ENCODE measurements around the gene GNG10. TPM values are rescaled to one million over a fixed set of nuclear protein-coding genes. Genes with fewer than 3 reads are reported as not detected.
A peak's percentile ranks its signal among the peaks of the same experiment; 100 is the strongest.
"Not testable (repeated sequence)": the region's sequence is repeated elsewhere in the genome, so short reads cannot be mapped to it uniquely, and the experiment has no call there.

Gene GNG10
- total RNA-seq (ENCODE audit: insufficient read depth, low replicate concordance): 47.9 TPM

DNA sequence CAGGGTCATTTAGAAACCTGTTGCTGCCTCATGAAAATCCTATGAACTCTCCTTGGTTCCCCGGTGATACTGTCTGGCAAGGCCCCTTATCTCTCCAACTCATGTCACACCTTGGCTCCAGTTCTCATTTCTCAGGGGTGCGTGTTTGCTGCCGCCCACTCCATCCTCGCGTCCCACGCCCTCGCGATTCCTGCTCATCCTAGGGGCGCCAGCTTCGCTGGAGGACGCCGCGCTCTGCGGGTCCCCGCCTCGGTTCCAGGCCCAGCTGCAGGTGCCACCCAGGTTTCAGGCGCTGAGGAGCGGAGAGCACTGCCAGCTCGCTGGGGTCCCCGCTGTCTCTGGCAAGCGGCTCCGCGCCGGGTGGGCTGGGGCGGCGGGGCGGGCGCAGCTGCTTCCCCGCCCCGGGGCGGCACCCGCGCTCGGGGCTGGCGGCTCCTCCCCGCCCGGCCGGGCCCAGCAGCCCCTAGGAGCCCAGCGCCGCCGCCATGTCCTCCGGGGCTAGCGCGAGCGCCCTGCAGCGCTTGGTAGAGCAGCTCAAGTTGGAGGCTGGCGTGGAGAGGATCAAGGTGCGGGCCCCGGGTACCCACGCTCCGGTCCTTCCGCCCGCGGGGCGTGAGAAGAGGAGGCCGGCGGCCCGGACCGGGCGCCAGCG is at the start of gene GNG10:
GNG10 (plus strand) TSS at position 456 of the 652 bp plus-strand sequence; CDS start at position 486, 30 bp downstream.
- peak; percentile 79 for DNase-seq (ENCODE audit: low spot score)

DNA sequence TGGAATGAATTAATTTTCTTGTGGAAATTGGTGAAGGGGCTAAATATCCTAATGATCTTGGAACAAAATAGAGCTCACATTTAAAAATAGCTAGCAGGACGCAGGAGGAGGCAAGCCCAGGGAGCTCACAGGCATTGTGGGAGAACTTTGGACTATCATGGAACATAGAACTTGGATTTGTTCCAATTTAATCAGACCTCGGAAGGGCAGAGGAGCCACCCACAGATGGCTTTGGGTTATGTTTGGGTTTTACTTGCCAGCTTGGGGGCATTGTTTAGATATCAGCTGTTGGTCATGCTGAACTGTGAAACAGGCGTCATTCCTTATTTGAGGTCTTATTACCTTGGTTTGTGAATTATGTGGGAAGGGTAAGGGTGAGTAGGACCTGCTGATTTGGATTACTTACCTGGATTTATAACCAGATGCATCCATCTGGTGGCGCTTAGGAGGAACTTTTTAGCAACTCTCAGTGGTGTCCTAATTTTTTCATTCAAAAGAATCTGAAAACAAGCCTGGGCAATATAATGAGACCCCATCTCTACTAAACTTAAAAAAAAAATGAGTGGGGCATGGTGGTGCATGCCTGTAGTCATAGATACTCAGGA is 47.9 kb upstream of the GNG10 start:
- no peak for DNase-seq (ENCODE audit: low spot score)

DNA sequence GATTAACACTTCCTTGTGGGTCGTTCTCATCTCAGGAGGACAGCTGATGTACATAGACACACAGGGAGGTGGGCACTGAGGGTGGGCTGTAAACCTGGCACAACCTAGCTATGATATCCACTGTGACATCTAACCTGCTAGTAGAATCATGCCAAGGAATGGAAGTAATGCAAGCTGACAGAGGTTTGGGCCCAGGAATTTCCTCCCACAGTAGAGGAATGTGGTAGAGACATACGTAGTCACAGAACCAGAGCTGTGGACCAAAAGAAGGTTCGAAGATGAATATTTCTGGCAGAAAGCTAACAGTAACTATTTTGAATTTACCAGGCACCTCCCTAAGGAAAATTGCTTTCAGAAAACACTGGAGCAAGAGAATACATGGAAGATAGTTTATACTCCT is 45.5 kb upstream of the GNG10 start:
- no peak for DNase-seq (ENCODE audit: low spot score)

DNA sequence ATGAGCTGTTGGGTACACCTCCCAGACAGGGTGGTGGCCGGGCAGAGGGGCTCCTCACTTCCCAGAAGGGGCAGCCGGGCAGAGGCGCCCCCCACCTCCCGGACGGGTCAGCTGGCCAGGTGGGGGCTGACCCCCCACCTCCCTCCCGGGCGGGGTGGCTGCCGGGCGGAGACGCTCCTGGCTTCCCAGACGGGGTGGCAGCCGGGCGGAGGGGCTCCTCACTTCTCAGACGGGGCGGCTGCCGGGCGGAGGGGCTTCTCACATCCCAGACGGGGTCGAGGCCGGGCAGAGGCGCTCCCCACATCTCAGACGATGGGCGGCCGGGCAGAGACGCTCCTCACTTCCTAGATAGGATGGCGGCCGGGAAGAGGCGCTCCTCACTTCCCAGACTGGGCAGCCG is 44.1 kb upstream of the GNG10 start:
- DNase-seq (ENCODE audit: low spot score): not testable (repeated sequence)

DNA sequence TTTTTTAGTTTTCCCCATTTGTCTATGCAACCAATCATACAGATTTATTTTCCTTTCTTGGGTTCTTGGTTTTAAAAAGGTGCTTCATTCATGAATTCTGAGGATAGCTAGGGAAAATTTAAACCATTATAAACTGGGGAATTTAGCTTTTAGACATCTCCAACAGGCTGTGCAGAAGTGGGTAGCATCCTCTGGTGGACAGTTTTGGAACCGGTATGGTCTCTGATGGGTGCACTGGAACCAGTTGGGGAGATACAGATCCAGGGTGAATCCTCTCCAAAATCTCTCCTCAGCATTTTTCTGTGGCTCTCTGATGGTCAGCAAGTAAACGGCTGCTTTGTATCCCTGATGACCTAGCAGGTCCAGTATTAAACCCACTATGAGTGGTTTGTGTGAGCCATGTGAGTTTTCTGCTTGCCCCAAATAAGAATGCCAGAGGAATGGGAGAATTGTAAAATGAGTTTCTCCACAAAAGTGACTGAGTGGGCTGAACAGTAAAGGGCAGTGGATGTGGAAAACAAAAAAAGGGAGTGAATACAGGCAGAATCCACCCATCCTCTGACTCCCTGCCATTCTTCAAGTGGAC is 39.4 kb upstream of the GNG10 start:
- DNase-seq (ENCODE audit: low spot score): peak; percentile 62

DNA sequence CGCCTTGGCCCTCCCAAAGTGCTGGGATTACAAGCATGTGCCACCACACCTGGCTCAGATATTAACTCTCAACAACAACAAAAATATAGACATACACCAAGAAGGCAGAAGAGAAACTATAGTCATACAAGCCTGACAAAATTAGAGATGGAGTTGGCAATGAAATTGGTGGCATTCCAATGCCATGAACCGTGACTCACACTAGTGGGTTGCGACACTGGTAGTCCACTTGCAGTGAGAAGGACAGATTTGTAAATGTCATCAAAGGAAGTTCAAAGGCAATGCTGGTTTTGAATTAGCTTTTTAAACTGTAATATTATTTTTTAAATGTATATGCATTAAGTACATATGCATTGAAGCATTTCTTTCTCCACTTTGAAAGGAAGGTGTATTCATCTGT is 38.8 kb upstream of the GNG10 start:
- no peak for DNase-seq (ENCODE audit: low spot score)

DNA sequence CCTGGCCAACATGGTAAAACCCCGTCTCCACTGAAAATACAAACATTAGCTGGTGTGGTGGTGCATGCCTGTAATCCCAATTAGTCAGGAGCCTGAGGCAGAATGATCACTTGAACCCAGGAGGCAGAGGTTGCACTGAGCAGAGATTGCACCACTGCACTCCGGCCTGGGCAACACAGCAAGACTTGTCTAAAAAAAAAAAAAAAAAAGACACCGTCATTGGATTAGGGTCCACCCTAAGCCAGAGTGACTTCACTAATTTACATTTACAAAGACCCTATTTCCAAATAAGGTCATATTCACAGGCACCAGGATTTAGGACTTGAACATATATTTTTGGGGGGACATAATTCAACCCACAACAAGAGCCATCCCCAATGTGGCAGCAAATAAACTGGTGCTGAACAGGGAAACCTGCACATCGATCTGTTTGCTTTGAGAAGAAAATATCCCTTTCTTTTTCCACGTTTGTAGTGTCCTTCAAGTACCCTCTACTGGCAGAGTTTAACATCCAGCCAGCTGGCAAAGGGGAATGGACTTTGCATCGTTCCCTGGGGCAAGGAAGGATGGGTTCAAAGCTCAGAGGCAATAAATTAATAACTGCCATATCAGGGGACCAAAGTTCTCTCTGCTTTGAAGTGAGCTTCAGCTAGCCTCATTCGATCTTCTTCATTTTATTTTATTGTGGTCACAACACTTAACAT is 34.0 kb upstream of the GNG10 start:
- no peak for DNase-seq (ENCODE audit: low spot score)

DNA sequence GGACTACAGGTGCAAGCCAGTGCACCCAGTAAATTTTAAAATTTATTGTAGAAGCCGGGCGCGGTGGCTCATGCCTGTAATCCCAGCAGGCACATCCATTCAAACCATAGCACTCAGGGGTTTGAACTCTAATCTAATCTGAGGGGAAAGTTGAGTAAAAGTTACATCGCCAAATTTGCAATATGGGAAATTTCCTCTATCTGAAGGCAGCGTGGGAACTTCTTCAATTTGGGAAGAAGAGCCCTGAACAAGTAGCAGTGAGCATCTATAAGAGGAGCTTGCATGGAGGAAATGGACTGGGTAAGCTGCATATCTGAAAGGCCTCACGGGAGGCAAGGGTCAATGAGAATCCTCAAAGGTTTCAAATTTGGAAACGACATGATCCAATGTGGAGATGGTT is 33.0 kb upstream of the GNG10 start:
- DNase-seq (ENCODE audit: low spot score): no peak

DNA sequence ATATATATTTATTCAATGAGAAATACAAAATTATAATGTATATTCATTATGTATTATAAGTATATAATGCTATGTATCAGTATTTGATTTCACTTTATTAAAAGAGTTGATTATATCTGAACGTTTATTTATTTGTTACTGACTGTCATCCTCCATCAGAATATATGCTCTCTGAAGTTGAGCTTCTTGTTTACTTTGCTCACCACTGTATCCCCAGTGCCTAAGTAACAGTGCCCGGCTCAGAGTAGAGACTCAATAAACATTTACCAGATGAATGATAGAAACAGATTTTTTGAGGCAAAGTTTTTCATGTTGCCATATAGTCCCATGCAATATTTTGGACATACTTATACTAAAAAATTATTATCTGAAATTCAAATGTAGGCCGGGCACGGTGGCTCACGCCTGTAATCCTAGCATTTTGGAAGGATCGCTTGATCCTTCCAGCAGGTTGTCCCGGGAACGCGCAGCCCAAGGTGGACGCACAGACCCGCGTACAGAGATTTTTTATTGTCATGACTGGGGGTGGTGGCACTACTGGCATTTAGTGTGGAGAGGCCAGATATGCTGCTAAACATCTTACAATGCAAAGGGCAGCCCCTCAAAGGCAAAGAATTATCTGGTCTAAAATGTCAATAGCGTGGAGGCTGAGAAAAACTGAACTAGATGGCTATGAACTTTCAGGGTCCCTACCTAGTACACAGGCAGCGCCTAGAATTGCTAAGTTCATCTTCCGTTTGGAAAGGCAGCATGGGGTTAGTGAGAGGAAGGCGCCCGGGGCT is 31.0 kb upstream of the GNG10 start:
- DNase-seq (ENCODE audit: low spot score): no peak

DNA sequence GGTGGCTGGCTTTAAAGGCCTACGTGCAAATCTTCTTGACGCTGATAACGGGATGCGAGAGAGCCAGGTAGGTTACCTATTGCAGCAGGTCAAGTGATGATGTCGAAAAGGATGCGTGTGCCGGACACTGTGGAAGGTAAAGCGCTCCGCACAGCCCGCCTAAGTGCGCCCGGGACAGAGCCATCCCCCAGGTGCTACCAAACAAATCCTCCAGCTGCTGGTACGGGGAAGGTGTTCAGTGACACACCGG is 30.5 kb upstream of the GNG10 start:
- DNase-seq (ENCODE audit: low spot score): no peak

DNA sequence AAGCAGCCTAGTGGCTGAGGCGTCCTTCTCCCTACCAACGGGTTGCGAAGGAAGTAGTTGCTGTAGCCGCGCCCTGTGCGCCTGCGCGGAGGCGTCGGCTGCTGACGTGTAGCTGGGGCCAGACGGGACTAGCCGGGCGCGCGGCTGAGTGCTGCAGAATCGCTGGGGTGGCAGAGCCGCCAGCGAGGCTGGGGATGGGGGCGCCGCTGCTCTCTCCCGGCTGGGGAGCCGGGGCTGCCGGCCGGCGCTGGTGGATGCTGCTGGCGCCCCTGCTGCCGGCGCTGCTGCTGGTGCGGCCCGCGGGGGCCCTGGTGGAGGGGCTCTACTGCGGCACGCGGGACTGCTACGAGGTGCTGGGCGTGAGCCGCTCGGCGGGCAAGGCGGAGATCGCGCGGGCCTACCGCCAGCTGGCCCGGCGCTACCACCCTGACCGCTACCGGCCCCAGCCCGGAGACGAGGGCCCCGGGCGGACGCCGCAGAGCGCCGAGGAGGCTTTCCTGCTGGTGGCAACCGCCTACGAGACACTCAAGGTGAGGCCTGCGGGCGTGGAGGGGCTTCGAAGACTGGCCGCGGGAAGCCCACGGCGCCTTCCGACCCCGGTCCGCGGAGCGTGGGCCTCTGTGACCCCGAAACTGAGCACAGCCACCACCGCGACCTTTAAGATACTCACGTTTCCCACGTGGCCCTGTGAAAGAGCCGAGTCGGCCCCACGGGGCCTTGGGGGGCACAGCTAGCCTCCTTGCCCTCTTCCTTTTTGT is 30.0 kb upstream of the GNG10 start, which contains the start of gene DNAJC25:
DNAJC25 (plus strand) TSS at position 121 of the 758 bp plus-strand sequence; CDS start at position 195, 74 bp downstream.
- DNase-seq (ENCODE audit: low spot score): peak; percentile 99

DNA sequence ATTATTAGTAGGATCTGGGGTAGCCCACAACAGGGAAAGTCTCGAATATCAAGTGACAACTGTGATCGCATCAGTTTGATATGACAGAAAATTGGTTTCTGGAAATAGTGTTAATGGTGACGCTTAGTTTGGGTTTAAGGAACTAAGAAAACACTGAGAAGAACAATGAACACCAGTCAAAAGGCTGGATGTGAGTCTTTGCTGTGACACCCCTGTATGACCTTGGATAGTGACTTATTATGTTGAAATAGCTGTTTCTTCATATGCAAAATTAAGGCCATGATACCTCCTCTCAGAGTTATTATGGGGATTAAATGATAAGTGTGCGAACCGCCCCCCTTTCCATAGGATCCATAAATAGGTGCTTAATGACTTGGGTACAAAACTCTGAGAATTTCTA is 29.3 kb upstream of the GNG10 start:
- DNase-seq (ENCODE audit: low spot score): no peak

DNA sequence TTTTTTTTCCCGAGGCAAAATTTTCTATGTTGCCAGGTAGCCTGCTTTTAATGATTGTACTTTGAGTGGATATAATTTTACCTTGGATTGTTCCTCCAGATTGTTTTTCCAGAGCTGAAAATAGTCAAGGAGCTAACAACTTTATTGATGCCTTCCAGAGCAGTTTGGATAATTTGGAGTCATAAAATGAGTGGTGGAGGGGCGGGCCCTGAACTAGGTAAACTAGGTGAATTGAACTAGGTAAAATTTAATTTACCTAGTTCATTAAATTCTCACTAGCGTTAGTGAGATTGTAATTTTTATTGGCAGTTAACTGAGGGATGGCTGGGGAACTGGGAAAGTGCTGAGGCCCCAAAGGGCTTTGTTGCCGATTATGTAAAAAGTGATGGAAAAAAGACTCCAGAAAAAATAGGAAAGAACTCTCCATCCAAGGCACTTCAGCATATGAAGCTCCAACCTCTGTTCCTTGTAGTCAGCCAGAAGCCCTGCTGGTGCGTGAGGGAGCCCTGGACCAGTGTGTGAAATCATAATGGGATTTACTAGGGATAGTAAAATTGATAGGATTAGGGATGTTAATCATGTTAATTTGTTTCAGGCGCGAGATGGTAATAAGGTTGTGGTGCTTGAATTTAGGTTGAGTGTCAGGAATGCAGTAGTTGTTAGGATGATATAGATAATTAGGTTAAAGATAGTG is 28.6 kb upstream of the GNG10 start:
- no peak for DNase-seq (ENCODE audit: low spot score)

DNA sequence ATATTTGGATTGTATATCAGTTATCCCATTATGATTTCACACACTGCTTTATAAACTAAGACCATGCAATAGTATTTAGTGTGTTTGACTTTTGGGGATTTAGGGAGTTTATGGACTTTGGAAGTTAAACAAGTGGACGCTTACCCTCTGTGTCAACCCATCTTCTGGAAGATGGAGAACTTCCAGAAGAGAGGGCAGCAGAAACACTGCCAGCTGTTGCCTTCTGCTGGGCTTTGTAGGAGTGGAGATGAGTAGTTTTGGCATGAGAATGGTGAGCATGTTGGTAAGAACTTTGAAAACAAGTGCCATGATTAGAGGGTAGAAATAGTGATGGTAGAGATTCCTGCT is 28.0 kb upstream of the GNG10 start:
- no peak for DNase-seq (ENCODE audit: low spot score)

DNA sequence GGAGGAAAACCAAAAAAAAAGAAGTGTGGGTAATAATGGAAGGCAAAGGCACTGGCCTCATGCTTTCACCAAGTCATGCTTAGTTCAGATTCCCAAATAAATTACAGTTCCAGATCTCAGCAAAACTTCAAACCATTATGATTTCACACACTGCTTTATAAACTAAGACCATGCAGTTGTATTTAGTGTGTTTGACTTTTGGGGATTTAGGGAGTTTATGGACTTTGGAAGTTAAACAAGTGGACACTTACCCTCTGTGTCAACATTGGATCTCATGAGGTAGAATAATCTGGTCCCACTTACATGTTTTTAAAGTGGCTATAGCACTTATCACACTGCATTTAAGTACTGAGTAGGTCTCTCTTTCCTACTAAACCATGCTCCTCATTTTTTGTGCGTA is 26.5 kb upstream of the GNG10 start:
- DNase-seq (ENCODE audit: low spot score): no peak

DNA sequence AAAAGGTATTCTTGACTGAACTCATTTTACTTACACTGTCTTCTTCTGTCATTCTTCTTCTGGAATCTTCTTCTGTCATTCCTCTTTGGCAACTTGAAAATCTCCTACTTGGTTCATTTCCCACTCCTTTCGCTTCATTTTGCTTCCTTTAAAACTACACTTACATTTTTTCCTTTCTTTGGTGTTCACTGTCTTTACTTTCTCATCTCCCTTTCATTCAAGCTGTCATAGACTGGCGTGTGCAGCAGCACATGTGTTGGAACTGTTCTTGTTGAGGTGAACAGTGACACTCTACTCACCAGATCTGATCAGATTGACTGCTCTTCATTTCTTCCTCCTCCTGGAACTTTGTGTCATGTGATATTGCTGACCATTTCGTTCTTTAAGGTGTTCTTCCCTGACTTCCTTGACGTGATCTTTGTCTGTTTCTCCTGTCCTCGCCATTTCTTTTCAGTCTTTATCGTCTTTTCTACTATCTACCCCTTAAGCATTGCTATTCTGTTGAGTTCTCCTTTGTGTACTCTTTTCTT is 23.9 kb upstream of the GNG10 start:
- no peak for DNase-seq (ENCODE audit: low spot score)

DNA sequence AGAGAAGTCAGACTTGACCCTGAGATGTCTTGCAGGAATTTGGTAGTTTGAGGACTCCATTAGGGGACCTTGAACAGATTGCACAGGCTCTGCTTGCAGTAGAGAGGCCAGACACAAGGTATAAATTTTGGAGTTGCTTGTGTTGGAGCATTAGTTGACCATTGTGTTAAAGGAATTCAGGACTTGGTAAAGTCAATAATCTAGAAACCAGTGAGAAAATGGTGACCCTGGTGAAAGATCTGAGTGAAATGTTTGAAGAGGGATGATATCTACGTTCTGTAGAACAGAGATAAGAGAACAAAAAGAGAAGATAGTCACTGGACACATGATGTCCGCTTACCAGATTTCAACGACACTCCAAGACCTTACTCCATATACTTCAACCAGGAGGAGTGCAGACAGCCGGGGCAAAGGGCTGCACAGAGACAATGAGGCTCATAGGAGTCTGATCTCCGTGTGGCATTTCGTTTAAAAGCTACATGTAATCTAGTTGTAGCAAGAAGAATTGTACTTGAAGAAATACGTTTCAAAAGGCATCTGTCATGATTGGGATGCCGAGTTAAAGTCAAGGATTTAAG is 17.1 kb upstream of the GNG10 start:
- no peak for DNase-seq (ENCODE audit: low spot score)

DNA sequence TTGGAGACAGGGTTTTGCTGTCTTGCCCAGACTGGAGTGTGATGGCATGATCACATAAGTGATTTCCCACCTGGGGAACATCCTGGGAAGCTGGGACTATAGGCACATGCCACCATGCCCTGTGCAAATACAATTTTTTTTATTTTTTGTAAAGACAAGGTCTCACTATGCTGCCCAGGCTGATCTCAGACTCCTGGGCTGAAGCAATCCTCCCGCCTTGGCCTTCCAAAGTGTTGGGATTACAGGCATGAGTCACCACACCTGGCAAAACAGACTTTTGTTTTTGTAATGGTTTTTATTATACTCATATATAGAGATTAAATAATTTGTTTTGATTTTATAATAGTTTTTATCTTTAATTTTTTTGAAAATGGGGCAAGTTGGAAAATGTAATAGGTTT is 15.6 kb upstream of the GNG10 start:
- DNase-seq (ENCODE audit: low spot score): no peak

DNA sequence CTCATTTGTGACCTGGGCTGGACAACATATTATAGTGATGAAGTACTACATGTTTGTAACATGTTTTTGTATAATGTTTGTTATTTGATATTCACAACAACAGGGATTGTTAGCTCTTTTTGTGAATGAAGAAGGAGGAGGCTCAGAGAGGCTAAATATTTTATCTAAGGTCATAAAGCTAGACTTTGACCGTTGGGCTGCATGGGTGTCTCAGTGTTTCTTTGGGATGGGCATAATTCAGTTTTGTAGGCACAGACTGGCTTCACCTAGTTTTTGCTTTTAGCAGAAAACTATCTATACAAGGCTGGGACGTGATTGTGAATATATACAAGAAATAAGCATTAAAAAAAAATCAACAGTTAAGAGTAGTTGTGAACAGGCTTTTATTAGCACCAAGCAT is 15.0 kb upstream of the GNG10 start:
- no peak for DNase-seq (ENCODE audit: low spot score)

DNA sequence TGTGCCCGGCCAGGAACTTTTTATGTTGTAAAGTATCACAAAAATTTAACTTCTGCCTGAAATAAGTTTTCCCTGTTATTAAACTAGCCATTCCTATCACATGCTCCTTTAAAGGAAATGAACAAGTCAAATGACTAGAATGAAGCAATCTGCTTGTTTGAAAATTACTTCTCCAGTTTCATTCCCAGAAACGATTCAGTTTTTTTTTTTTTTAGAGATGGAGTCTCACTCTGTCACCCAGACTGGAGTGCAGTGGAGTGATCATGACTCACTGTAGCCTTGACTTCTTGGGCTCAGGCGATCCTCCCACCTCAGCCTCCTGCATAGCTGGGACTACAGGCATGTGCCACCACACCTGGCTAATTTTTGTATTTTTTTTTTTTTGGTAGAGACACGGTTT is 13.3 kb upstream of the GNG10 start:
- no peak for DNase-seq (ENCODE audit: low spot score)
